Hematopoietic multipotent progenitor cell treated with erythropoietin and hydrocortisone succinate and interleukin-3 and kit ligand, for 8 days (in vitro differentiated cells): Measurements from ENCODE around the gene COASY.
"Not testable (repeated sequence)": the region's sequence is repeated elsewhere in the genome, so short reads cannot be mapped to it uniquely, and the experiment has no call there.

Experiments
- DNase-seq: peaks from one replicate; pipeline ENCODE4 v3.0.0-alpha.2; 2015

The COASY gene

DNA sequence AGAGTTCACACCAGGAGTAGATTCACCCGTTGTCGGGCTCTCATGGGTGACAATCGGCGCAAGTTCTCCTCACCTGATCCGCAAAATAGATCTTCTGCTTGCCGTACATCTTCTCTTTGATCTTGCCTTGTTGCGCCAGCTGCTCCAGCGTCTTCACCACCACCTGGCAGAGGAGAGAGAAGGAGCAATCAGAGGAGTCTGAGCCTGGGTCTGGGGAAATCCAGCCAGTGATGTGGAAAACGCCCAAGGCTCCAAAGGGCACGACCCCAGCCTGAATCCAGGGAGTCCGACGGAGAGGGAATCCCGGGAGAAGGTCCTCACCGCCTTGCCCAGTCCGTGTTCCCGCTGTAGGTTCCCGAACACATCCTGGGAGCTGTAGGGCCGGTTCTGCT lies 15.2 kb downstream of the COASY start:
- peak; percentile 33 for DNase-seq

DNA sequence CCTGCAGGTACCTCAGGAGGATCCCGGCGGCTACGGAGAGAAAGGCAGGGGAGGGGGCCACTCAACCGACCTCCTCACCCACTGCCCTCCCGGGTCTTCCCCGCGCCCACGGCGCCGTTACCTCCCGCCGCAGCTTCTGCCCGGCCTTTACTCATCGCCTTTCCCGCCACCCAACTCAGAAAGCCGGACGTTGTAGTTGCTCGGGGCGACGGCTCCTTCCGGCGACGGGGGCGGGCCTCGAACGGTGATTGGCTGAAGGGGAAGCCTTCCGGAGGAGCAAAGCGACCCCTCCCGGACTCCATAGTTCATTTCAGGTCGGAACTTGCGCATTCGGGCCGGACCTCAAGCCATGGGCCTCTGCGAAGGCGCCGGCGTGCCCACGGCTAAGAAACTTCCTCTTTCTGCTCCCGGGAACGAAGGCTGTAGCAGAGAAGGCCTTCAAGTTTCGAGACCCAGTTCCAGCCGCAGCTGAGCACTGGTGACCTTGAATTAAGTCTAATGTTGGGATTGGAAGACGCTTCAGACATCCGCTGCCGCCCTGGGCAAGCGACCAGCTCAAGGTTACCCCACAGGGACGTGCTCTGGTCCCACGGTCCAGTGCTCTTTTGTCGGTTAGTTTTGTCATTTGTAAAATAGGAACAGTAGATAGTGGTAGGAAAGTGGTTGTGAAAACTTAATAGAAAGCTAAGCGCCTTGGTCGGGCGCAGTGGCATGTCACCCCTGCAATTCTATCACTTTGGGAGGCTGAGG lies 15.8 kb downstream of the COASY start, which contains the start of gene PSMC3IP:
TSS of gene PSMC3IP (minus strand) at position 198 of the 750 bp plus-strand sequence. CDS start at position 155, 43 bp downstream.
- DNase-seq = peak; percentile 95

DNA sequence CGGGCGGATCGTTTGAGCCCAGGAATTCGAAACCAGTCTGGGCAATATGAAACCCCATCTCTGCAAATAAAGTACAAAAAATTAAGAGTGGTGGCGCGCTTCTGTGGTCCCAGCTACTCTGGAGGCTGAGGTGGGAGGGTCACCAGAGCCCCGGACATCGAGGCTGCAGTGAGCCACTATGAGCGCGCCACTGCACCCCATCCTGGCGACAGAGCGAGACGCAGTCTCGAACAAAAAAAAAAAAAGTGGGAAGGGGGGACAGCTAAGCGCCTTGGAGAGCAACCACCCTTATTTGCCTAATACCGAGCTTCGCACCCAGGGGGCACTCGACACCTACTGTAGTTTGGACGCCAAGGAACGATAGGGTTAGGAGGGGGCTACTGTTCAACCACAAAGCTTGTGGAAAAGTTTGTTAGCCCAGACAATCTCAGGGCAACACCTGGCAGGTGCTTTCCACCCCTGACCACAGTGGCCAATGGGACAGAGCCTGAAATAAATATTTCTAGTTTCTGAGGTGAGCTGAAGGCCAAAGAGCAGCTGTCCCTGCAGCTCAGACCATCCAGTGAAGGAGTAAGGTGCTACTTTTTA lies 16.4 kb downstream of the COASY start:
- DNase-seq = peak; percentile 91

DNA sequence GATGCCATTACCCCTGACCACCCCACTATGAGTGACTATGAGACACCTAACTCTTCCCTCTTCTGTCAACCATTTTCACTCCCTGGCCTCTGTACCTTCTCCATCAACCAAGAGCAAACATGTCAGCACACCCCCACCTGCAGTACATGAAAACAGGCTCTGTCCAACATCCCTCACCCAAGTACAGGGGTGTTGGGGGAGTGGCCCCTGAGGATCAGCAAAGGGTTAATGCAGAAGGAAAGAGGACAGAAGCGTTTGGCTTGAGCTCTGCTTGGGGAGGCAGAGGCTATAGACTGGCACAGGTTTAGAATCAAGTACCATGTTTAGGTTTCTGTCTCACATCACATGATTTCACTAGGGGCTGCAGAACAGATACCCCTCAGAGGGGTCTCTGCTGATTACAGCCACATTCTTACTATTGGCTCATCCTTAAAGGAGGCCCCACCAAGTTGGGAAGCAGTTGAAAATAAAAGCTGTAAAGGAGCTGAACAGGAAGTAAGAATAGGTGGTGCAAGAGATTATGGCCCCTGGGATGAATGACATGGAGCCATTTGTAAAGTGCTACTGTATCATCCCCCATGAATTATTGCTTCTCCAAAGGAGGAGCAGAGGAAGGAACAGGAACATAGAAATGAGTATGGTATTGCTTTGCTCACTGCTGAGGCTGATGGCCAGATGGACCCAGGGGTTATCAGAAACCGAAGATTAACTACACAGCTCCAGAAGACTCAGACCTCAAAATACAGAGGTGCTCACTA lies 18.0 kb downstream of the COASY start:
- no peak for DNase-seq

DNA sequence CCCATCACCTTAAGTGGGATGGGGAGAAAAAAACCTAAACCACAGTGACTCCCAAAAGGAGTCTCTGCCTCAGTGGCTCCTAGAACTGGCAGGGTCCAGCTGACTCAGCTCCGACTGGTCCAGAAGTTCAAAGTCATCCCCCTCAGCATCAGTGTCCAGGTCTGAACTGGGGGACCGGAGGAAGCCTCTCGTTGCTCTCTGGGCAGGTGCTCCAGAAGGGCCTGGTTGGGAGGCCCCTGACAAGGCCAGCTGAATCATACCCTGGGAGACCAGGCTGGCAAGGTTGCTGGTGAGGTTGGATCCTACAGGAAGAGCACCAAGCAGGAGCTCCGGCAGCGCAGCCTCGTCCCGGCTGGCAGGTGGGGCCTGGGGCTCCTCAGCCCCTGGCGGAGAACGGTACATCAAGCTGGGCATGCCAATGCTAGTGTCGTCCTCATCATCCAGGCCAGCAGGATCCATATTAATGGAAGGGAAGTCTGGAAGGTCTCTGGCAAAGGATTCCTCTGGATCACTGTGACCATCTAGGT lies 19.9 kb downstream of the COASY start:
- DNase-seq = no peak

DNA sequence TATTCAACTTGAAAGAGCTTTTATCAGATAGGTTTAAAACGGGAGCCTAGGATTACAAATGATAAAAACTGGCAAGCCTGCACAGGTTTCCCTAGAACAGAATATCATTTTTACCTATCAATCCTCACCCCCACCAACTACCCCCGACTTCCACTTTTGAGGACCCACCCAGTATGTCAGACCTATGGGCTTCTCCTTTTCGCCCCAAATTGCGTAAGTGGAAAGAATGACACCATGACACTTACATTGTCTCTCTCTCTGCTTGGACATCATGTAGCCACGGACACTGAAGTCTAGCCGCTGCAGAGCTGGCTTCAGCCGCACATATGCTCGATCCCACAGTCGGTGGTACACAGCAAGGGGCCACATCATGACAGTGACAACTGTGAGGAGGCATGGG lies 22.9 kb downstream of the COASY start:
- no peak for DNase-seq

DNA sequence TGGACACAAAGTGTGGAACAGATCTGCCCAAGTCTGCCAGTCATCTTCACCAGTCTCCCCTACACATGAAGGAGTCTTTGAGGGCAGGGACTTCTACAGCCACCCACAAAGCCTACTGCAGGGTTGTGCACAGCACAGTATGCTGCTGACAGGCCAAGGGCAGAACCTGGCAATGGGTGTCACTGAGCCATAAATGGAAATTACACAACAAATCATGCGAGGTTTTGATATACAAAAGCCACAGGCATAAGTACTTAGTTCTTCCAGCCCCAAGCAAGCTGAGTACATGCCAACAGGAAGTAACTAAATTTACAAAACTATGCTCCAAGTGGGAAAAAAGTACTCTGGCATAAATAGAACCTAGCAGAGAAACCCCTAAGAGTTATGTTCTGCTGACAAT lies 23.4 kb downstream of the COASY start:
- no peak for DNase-seq

DNA sequence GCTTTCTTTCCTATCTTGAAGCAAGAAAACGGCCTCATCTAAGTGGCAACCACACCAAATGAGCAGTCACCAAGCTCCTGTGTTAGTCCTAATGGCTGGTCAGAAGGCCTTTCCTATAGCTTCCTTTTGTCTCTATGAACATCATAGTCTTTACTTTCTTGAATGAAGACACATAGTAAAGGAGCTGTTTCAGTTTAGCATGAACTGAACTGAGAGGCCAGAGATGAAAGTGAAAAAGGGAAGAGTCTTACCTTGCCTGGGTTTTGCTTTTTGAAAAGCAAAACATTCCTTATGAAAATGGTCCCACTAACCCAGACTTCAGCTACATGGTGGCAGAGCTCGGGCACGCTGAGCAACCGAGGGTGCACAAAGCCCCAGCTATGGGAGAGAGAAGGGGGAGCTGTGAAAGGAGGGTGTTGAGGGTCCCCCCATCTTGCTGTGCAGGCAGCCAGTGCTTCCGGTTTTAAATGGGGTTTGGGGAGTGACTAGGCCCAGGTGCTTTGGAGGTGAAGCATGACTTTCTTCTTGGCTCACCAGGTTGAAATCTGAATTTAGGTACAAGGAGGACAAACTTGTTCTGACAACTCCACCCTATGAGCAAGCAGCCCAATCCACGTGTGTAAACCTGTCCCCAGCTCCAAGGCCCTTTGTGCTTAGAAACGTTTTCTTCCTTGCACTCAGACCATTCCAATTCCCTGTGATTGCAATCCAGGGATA lies 24.7 kb downstream of the COASY start:
- no peak for DNase-seq

DNA sequence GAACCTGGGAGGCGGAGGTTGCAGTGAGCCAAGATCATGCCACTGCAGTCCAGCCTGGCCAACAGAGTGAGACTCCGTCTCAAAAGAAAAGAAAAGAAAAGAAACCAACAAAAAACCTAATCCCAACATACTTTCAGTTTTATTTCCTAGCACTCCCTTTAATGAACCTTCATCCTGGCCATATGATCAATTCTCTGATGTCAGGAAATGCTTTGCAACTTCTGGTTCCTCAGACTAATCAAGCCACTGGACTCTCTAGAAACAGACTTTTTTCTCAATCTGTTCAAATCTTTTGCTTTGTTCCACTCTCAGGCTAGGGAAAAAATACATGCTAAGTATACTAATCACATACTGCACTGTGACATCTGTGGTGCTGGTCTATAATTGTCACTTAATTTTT lies 28.9 kb downstream of the COASY start:
- DNase-seq = no peak

DNA sequence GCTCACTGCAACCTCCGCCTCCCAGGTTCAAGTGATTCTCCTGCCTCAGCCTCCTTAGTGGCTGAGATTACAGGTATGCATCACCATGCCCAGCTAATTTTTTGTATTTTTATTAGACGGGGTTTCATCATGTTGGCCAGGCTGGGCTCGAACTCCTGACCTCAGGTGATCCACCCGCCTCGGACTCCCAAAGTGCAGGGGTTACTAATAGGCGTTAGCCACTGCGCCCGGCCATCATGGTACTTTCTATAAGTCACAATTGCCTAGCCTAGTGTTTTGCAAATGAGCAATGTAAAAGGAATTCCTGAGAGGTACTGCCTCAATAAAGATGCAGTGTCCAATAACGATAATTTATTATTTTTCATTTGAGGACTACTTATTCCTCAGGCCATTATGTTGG lies 29.5 kb downstream of the COASY start:
- DNase-seq = no peak

DNA sequence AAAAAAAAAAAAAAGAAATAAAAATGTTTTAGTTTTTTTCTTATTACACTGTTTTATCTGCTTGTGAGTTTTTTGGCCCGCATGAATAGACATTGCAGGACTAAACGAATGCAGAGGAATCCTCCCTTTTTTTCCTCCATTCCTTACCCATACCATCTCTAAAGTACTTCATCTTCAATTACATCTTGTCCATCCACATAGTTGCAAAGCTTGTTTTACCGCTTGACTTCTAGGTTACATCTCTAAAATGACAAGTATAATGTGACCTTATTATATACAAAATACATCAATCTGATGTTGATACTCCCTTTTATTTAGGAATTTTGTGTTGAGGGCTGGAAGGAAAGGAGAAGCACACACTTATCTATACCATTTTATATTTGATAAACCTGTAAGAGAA lies 34.4 kb downstream of the COASY start:
- no peak for DNase-seq

DNA sequence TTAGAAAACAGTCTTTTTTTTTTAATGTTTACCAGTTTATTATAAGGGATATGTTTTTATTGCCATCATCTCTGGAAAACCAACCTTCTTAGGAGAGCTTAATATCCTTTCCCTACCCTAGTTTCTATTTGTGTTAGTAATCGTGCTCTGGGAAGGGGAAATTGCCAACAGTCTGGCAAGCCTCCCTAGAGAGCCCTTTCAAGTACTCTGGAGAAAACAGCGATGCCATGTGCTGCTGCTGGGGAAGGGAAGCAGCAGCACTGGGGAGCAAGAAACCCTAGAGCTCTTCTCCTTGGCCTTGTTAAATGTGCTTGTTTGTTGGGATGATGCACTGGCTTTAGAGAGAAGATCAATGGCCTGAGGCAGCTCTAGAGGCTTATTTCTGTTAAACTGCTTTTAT lies 37.0 kb downstream of the COASY start:
- DNase-seq = no peak

DNA sequence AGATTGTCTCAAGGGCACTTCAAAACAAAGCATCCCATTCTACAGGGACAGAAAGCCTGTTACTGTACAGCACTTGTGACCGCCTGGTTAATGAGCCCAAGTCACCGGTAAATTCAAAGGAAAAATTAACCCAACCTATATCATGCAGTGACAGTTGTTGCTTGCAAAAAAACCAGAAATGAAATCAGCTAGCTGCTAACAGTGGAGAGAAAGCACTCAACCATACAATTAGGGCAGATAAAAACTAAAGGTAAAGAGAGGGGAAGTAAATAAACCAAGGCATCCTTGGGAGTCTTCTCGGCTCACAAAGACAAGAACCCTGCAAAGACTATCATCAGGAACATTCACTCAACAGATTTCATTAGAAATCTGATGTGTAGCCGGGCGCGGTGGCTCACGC lies 41.4 kb downstream of the COASY start:
- no peak for DNase-seq

DNA sequence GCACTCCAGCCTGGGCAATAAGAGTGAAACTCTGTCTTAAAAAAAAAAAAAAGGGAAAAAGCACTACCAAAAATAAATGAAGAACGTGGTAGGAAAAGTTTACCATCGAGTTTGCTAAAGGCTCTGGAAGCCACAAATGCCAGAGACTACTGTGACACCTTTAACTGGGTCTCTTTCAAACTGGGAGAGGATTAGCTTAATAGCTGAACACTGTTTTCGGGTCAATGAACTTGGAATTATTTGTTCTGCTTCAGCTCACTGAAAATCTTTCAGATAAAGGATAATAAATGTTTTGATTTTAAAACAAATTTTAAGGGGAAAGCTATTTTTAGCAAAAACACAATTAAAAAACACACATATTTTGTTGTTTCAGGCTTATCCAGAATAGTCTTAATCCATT lies 45.8 kb downstream of the COASY start:
- DNase-seq = no peak

DNA sequence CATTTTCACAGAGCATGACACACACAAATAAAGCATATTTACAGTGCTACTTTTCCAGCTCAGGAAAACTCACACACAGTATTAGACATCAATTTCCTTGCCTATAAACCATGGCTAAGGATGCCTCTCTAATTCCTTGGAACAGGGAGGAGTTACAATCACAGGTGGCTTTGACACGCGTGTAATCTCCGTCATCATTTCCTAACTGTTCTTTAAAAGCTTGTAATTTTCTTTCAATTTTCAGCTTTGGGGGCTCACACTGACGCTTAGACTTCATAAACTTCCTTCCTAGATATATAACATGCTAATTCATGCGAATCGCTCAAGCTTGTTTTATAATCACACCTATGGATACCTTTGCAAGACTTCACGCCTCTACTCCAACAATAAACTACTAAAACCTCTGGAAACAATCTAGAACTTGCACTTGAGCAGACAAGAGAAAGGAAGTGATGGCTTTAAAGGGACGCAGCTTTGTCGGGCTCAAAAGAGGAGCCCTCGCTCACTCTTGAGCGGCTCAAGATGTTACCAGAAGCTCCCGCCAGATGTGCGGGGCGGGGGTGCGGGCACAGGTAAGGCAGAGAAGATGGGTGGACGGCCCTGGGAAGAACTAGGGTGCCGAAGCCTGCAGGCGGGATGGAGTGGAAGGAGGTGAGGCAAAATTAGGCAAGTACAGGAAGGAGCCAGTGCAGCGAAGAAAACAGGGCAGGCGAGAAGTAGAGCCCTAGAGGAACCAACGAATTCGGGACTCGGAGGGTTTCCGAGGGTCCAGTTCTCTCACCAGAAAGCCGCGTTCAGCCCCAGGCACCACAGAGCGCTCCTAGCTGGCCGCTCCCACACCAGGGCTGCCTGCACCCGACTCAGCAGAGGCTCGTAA lies 46.6 kb downstream of the COASY start:
- DNase-seq = no peak

DNA sequence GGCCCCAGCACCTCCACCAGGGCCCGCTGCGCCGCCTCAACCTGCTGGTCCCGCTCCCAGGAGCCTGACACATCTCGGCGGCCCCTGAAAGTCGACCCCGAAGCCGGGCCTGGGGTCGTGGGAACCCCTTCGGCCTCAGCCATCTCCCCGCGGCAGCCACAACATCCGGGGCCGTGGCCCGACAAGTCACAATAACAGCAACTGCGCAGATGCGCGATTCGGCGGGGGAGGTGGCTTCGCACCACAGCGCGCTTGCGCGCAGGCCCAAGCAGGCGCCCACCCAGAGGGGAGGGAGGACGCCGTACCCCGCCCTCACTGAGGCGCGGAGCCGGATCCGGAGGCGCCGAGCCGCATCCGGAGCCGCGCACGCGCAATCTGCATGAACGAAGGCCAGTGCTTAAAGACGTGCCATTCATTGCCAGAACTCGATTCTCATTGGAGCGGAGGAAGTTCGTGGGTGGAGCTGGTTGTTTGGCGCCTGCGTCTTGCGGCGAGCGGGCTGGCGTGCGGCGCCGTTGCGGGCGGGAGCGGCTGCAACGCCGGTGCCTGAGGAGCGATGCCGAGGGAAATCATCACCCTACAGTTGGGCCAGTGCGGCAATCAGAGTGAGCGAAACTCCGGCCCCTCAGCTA lies 47.4 kb downstream of the COASY start, which contains the start of the genes RETREG3 and TUBG1:
TSS of gene RETREG3 (minus strand) at position 193 of the 632 bp plus-strand sequence. CDS start at position 143, 50 bp downstream.
TSS of gene TUBG1 (plus strand) at position 502 of the 632 bp plus-strand sequence. CDS start at position 557, 55 bp downstream.
- peak; percentile 99 for DNase-seq

DNA sequence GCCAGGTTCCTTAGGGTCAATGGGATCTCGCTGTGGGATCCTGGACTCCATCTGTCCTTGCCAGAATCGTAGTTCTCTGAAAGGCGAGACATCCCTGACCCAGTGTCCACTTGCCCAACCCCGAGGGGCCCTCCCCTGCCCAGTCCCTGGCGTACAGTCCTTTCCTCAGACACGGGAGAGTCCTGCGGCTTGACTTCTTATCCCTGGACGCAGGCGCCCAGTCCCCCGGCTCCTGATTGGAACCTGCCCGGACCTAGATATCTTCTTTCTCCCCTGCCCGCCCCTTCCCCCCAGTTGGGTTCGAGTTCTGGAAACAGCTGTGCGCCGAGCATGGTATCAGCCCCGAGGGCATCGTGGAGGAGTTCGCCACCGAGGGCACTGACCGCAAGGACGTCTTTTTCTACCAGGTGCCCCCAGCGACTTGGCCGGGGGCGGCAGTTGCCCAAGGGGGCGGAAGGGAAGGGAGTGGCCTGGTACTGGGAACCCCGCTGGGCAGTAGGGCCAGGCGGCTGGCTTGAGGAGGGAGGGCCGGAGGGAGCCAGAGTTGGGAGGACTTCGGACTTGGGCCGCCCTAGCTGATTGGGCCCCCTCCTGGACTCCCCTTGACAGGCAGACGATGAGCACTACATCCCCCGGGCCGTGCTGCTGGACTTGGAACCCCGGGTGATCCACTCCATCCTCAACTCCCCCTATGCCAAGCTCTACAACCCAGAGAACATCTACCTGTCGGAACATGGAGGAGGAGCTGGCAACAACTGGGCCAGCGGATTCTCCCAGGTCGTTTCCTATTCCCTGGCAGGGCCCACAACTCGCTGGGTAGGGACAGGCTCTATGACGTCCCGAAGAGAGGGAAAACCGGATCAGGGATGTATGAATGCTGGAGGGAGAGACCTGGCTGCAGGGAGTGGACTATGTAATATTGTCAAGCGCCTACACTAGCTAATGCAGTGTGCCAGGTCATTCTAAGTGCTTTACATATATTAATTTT lies 48.2 kb downstream of the COASY start:
- not testable (repeated sequence) for DNase-seq

DNA sequence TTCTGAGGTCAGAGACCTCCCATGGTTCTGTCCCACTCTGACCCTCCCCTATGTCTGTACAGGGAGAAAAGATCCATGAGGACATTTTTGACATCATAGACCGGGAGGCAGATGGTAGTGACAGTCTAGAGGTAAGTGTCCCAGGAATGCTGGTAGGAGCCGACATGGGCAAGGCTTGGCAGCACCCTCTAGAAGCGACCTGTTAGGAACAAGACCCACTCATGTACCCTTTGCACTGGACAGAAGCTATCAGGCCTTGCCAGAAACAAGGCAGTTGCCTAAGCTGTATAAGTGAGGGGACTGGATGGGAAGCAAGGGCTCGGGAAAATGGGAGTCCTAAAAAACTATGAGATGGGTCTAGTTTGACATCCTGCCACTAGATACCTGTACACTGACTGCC lies 50.1 kb downstream of the COASY start:
- DNase-seq = no peak

DNA sequence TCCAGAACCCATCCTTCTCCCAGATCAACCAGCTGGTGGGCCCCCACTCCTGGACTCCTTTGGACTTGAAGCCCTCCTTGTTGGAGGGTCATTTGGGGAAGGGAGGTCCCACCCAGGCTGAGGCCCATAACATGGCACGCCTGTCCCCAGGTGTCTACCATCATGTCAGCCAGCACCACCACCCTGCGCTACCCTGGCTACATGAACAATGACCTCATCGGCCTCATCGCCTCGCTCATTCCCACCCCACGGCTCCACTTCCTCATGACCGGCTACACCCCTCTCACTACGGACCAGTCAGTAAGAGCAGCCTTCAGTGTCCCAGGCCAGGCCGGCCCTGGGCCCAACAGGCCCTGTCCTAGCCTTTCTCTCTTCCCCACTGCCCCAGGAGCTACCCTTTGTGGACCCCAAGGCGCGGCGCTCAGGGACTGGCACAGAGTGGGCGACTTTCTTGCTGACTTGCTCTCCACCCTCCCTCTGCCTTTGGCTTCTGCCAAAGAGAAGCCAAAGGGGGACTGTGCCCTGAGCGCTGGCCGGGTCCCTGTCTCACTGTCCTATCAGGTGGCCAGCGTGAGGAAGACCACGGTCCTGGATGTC lies 51.8 kb downstream of the COASY start:
- no peak for DNase-seq
